ENCODE results near the gene FOXE1.

The FOXE1 gene

DNA sequence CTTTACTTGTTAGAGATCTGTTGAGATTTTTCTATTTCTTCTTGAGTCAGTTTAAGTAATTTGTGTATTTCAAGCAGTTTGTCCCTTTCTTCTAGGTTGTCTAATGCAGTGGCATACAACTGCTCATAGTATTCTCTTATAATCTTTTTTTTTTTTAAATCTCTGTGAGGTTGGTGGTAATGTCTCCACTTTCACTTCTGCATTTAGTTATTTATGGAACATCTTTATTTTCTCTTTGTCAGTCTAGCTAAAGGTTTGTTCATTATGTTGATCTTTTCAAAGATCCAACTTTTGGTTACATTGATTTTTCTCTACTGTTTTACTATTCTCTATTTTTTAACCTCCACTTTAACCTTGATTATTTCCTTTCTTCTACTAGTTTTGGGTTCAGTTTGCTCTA lies 13.8 kb downstream of the FOXE1 start:
- no peak for DNase-seq

DNA sequence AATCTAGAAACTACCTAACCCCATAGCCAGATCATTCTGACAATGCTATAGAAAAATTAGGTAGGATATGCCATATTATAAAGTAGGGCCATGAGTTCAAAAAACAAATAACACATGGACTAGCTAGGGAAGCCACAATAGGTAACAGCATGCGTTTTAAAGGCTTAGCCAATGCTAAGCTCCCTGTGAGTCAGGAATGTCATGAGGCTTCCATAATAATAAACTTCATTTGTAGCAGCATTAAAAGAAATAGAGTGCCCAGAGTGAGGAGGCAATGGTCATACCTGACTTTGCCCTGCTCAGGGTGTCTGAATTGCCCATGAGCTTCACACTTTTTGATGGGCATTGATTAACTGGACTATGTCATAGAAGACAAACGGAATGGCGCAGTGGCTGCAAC lies 15.8 kb downstream of the FOXE1 start:
- no peak for DNase-seq

DNA sequence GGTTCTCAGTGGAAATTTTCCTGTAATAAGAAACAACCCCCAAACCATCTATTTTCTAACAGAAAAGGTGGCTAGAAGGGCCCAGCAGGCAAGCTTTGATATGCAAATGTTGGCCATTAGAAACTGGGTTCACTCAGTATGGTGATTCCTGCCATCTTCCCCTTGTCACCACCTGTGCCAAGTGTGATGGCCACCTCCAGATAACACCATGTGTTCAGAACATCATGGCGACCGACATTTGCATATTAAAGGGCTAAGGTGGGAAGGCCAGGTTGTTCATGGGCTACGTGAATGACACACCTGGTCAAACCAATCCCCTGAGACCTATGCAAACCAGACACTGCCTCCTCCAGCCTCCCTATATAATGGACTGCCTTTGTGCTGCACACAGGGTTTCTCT lies 20.4 kb downstream of the FOXE1 start:
- DNase-seq: no peak

DNA sequence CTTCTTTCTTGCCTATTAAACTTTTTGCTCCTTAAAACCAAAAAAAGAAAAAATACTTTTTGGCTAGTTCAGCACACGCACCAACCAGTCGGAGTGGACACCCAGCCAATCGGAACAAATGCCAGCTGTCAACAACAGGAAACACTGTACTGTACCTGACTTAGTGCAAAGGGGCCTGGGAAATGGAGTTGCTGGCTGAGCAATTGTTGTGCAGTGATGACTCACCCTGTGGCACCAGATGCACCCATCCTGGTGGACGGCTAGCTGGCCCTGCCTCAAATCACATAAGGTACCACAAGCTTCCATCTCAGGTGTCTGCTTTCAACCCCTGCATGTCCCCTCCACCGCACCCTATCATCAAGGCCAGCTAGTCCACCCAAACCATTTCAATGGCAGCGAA lies 20.9 kb downstream of the FOXE1 start:
- DNase-seq: no peak

DNA sequence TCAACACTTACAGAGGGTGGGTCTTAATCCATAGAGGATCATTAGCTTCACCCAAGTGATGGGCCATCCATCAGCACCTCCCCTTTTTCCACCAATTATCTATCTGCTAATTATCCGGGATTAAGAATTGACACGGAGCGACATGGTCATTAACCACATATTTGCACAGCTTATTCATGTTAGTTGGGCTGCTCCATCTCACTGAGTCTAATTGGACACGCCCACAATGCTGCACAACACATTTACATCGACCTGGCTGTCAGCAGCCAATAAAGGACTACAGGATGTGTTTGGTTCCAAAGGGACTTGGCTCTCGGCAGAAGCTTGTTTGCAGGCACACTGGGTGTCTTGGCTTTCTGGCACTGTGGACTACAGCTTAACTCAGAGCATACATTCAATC lies 21.6 kb downstream of the FOXE1 start:
- no peak for DNase-seq

DNA sequence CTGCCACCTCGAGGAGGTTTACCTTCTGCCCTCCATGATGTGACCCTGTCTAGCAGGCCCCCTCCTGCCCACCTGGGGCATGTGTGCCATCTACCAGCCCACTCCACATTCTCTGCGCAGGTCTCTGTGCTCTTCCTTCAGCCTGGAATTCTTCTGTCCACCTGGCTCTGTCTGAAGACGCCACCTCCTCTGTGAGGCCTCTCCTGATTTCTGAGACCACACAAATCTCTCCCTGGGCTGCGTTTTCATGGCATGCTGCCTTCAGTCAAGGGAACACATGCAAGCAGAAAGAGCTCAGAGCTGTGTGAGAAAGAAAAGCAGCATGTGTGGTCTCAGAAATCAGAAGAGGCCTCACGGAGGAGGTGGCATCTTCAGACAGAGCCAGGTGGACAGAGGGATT lies 22.1 kb downstream of the FOXE1 start:
- no peak for DNase-seq

DNA sequence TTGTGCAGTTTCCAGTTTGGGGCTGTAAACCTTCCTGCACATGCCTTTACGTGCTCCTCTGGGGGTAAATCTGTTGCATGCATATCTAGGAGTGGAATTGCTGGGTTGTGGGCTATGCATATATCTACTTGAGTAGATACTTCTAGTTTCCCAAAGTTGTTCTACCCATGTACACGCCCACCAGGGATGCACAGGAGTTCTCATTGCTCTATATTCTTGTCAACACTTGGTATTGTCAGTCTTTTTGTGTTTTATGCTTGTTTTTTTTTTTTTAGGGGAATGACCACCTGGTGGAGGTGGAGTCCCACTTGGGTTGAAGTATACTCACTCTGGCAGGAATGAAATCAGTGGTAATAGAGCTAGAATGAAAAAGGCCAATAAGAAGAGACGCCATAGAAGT lies 23.0 kb downstream of the FOXE1 start:
- DNase-seq: no peak

DNA sequence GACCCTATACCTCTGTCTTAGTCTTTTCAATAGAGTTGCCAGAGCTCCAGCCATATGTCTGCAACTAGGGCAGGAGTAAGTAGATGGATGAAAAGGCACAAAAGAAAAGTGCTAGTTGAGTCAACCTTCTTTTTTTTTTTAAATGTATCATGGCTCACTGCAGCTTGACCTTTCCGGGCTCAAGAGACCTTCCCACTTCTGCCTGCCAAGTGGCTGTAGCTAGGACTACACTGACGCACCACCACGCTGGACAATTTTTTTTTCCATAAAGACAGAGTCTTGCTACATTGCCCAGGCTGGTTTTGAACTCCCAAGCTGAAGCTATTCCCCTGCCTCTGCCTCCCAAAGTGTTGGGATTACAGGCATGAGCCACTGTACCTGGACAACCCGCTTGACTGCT lies 27.3 kb downstream of the FOXE1 start:
- DNase-seq: no peak

DNA sequence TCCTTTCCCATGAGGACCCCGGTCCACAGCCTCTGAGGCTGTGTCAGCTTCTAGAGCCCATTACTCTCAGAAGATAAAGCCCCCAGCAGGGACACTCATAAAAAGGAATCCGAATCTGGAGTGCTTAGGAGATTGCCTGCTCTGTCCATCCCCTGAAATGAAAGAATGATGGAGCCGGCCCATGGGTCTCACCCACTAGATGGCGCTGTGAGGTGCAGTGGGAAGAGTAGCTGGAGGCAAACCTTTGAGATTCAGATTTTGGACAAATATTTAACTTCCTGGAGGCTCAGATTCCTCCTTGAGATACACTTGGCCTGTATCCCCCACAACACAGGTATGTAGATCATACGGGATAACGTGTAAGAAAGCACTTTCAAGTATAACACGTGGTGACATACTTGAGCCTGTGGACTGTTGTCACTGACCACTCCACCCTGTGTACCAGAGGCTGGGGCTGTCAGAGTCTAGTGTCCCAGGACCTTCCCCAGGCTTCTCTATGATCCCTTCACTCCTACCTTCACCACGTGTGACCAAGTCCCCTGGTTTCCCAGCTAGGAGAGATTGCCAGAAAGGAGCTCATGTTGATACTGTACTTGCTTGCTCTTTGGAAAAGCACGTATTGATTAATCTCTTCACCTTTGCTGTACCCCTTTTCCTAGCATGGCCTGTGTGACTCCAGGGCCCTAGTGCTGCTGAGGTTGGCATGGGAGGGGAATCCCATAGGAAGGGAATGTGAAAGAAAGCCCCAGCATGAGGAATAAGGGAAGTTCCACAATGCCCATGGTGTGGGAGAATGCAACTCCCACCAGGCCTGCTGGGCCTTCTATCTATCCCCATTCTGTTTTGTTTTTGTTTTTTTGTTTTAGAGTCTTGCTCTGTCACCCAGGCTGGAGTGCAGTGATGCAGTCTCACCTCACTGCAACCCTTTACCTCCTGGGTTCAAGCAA lies 37.2 kb downstream of the FOXE1 start:
- no peak for DNase-seq

DNA sequence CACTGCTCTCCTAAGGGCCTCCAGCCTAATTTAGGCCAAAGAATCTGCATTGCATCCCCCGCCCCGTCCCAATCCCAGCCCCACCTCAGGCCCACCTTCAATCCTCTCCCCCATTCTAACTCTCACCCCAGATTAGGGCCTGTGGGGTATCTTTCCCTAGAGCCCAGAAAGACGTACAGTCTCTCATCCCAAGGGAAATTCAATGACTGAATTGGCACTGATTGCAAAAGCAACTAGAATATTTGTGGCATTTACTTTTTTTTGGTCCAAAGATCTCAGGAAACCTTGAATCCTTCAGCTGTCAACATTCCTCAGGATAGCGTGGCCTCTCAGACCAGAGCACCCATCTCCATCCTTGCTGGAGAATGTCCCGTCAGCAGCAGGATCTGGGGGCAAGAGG lies 38.7 kb downstream of the FOXE1 start:
- no peak for DNase-seq

DNA sequence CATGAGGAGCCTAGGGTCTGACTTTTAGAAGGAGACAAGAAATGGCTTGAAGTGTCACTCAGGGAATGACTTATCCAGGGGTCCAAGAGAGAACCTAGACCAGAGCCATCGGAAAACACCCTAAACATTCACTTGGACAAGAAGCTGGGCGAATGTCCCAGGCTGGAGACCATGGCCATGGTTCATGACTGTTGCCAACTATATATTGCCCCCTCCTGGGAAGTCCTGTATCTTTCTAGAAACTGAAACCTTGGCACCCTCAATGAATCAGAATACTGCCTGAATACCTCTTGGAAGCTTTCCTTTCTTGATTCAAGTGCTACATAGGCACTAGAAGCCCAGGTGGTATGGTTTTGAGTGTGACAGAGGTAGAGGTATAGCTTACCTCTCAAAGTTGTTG lies 39.4 kb downstream of the FOXE1 start:
- no peak for DNase-seq

DNA sequence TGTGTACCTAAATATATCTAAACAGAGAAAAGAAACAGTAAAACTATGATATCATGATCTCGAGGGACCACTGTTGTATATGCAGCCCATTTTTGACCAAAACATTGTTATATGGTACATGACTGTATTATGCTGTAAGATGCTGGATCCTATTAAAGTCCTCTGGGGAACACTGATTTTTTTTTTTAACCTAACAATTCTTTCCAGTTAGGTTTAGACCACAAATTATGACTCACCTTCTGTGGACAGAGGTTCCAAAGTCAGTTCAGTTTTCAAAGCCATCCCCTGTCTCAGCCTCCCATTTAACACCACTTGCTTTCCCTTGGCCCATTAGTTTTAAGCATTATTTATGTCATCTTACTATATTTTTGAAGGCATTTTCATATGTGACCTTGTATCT lies 42.2 kb downstream of the FOXE1 start:
- no peak for DNase-seq

DNA sequence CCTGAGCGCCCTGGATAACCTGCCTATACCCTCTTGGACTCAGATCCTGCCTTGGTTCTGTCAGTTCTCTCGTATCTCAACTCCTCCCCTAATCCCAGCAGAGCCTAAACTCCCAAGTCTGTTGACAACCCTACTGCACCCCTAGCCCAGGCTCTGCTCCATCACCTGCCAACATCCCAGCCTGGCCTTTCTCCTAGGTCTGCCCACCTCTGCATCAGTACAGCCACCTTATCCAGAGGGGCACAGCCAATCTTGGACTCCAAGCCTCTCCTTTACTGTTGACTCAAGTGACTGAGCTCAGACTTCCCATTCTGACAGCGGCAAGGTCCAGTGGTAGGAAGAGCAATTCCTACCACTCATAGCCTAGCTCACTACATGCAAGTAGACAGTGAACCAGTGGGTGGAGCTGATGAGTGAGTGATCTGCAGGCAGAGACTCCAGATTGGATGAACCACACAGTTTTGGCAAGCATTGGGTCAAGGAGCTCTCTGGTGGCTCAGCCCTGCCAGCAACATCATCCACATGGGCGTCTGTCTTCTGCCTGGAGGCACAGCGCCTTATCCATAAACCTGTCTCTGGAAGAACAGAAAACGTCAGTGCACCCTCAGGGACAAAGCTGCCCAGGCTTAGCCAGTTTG lies 42.8 kb downstream of the FOXE1 start:
- DNase-seq: no peak

DNA sequence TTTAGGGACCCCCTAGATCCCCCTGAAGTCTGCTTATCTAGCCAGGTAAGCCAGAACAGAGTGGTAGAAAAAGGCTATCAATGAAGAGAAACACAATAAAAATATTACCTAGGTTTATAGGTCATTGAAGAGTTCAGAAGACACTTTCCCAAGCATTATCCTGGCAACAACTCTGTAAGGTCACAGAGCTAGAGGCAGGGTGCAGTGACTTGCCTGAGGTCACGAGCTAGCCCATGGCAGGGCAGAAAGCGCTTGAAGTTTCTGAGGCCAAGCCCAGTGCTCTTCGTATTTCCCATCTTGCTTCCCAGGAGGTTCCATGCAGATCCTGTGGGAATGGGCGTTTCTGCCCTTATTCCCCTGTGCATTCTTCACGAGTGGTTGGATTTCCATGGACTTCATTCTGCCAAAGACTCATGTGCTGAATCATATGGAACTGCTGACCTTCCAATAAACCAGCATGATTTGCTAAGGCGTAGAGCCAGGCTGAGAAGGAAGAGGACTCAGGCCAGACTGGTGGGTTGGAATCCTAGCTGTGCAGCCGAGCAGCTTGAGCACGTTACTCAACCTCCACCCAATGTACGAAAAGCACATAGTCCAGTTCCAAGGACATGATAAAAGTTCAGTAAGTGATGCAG lies 47.2 kb downstream of the FOXE1 start:
- DNase-seq: no peak

DNA sequence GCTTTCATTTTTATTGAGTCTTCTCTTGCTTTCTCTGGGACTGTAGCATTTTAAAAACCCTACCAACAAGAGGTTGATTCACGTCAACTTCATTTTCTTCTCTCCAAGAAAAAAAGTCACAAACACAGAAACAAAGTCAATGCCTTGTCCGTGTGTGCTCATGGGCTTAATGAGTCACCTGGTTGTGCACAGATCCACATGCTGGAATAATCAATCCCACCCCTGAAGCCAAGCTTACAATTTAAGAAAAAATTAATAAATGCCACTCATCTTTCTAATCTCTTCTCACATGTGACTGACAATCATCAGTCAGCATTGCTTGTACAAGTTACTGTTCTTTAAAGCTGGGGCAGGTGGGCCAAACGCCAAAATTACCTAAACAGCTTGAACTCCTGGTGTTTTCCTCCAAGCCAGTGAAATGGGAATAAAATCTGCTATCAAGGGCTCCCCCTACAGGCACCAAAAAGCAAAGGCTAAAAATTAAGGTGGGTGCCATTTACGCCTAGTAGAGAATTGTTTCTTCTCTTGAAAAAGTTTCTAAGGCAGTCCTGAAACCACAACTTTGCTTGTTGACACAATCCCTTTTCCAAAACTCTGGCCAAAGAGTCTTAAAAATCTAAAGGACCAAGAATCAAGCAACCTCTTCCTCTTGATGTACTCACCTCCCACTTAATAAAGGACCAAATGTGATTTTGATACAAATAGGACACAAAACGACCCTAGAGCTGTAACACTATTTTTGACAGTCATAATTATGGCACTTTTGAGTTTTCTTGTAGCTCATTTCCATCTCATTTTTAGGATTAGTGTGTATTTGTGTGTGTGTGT lies 47.9 kb downstream of the FOXE1 start:
- DNase-seq: peak; percentile 13

DNA sequence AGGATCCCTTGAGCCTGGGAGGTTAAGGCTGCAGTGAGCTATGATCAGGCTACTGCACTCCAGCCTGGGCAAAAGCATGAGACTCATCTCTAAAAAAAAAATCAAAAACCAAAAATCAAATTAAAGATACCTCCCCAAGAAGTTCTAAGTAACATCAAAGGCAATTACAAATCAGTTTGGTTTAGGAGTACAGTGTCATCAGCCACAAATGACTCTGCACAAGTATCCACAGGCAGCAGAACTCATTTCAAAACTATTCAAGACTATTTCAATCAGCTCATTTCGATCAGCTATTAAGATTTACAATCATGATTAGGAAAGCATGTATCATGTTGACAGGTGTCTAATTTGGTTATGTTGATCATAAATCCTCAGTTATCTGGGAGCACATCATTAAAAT lies 50.2 kb downstream of the FOXE1 start:
- DNase-seq: no peak

DNA sequence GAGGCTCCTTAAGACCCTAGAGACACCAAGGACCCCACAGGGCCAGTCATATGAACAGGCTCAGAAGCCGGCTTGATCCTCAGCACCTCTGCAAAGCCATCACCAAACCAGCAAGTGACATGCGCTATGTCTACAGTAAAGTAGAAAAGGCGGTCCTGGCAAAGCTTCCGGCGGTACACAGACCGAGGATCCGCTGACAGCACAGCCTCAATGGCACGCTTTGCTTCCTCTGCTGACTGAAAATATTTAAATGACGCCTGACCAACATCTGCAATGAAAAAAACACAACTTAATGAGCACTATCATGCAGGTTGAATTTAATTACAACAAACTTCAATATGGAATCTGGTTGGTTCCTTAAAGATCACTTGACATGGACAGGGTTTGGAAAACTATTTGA lies 51.7 kb downstream of the FOXE1 start:
- DNase-seq: no peak

DNA sequence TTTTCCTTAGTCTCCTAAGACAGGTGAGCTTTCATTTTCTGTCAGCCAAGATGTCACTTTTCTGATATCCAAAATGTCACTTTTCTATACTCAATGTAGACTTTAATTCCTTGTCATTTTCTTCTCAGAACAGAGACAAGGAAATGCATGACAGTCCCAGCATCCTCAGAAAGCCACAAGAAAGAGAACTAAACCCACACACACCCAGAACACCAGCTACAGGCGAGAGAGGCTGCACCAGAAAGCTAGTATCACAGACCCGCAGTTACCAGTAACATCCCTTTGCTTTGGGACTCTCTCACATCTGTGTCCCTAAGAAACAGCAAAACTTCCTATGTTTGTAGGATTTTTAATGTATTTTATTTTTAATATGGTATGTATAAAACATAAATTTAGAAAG lies 52.2 kb downstream of the FOXE1 start:
- no peak for DNase-seq

All from NCI-H2029 (cell line).